Measurements from ENCODE around the gene RGS3. TPM values are rescaled to one million over a fixed set of nuclear protein-coding genes. Genes with fewer than 3 reads are reported as not detected.
A peak's percentile ranks its signal among the peaks of the same experiment; 100 is the strongest.

Gene RGS3
- total and polyA plus RNA-seq, 2 of the 13 experiments (the other 11 are each of a cell fraction or from before 2014, with no cell fraction given), result 17.1 to 28.8 TPM

- TF ChIP-seq KIAA2018 (CRISPR knock-in tag; IDR thresholded peaks at IDR 0.05; ENCODE audit: borderline replicate concordance) (no peak), MTA1 (CRISPR knock-in tag; IDR thresholded peaks at IDR 0.05; ENCODE audit: borderline replicate concordance) (no peak)
Observed at GRCh38 chr9:113580041-113580953, 116.8 kb downstream of the RGS3 start (continued).

GRCh38 chr9:113580954-113581311 lies 117.4 kb downstream of the RGS3 start:
- no peak for FAIRE-seq
- ChIA-PET CTCF (ENCODE audit: low intra/inter-chr PET ratio, low total read pairs) (no interaction called here), POLR2A (interaction anchor here (1.6 kb wide), 1 partner anchor 76 kb away, joined by 4 read pairs; no protein-coding TSS in a partner anchor)
- peaks cover 21% of the 10 kb centered on the region for H3K4me1 ChIP-seq (ENCODE audit: insufficient read depth, low read length)
- H3K36me3 ChIP-seq (replicated peaks in 1 of 2; ENCODE audit: control insufficient read depth in 1 of 2, insufficient read depth in 2 of 2, low read length in 2 of 2), result peaks cover 9 to 41% of the 10 kb centered on the region in 2 experiments; a peak in 4 of 5 replicates
- H2AFZ ChIP-seq (ENCODE audit: low read length), result no peak overlapping the region
- no peaks in the 10 kb centered on the region for H3K79me2 ChIP-seq (ENCODE audit: insufficient read depth, low read length)
- TF ChIP-seq ZNF570 (CRISPR knock-in tag; IDR thresholded peaks at IDR 0.05; ENCODE audit: borderline replicate concordance), result no peak
- TF ChIP-seq HNF4A (CRISPR knock-in tag; IDR thresholded peaks at IDR 0.05), result peak; percentile 37
- H3K9ac ChIP-seq (ENCODE audit: insufficient read depth, low read depth, low read length), result no peak overlapping the region
- no peaks in the 10 kb centered on the region for H3K9me3 ChIP-seq (ENCODE audit: low read length)
- no peak overlapping the region for H3K4me2 ChIP-seq (ENCODE audit: low read depth, low read length)
- WGBS (ENCODE audit: low lambda C conversion rate), result 90% methylated on average over 4 of the region's 4 CpGs
- intact Hi-C loops (cut with micrococcal nuclease; ENCODE audit: unreplicated experiment) (no loop called here), in situ Hi-C loops (cut with HindIII; ENCODE audit: extremely low pct_ligation_motif_present, low pct_unique_long_range_greater_than_20kb) (no loop called here)
- H3K27me3 ChIP-seq (ENCODE audit: control insufficient read depth in 1 of 2, insufficient read depth in 2 of 2, low read length in 2 of 2), result no peaks in the 10 kb centered on the region
- ATAC-seq, result peak; percentile 41
- H4K20me1 ChIP-seq (ENCODE audit: insufficient read depth, low read length), result no peaks in the 10 kb centered on the region
- no peak for DNase-seq (ENCODE audit: low spot score)
- no TSS peak for BruUV-seq (replicated peaks)
- no peak overlapping the region for H3K27ac ChIP-seq (ENCODE audit: extremely low read length, insufficient read depth, low read length)
- no peak overlapping the region for H3K4me3 ChIP-seq (replicated peaks in 1 of 3; ENCODE audit: insufficient read depth in 1 of 3, low read depth in 2 of 3, low read length in 3 of 3)
